Esophagus mucosa (tissue), 1 donor: ENCODE results near the gene CRYGD. TPM values are rescaled to one million over a fixed set of nuclear protein-coding genes. Genes with fewer than 3 reads are reported as not detected.
A peak's percentile ranks its signal among the peaks of the same experiment; 100 is the strongest.
"Not testable (repeated sequence)": the region's sequence is repeated elsewhere in the genome, so short reads cannot be mapped to it uniquely, and the experiment has no call there.

ENCODE experiments used
- ATAC-seq: fragments of 200-7000 bp; cut with Tn5 transposase; one replicate; pipeline ENCODE4 v1.9.1; 2020
- total RNA-seq: library from RNA; stranded (reverse); gene quantifications from one replicate; pipeline ENCODE4 v1.2.4, GENCODE V29; 2023
- donor health status: DM: yes; HTN: yes; CAD: no.

CRYGD gene
- not detected for total RNA-seq

GRCh38 chr2:208124013-208124715 lies at the start of gene CRYGD:
TSS of gene CRYGD (minus strand) at chr2:208124524. CDS start at chr2:208124473, 51 bp downstream.
- ATAC-seq = not testable (repeated sequence)

GRCh38 chr2:208172125-208172524 lies 47.8 kb upstream of the CRYGD start:
- no peak for ATAC-seq

DNA sequence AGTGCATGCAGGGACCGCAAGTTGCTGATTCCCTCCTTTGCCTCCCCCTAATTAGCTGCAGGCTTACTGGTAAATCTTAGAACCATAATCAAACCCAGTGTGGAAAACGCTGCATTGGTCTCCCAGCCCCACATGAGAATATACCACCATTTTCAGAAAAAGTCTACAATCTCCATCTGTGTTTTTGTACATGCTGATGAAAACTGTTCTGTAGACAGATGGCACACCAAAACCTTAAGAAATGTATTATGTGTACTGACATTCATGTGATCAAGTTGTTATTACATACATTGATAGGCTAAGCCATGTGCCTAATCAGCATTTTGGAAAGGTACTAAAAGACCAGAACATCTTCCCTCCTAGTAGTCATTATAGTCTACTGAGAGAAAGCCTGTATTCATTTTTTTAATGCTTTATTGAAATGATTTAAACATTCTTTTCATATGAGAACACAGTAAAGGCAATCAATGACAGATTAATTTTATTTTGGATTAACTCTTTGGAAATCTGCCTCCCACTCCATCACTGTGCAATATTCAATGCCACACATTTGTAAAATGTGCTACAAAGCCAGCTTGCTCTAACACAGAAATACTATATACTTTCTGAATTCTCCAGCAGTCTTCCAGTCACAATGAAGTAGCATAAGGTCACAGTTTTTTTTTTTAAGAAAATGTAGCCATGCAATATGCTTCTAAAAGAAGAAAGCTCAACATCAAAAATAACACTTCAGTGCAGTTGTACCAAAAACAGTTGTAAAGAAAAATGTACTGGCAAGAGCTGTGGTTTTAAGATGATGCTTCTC lies 40.8 kb upstream of the CRYGD start:
- ATAC-seq = no peak

DNA sequence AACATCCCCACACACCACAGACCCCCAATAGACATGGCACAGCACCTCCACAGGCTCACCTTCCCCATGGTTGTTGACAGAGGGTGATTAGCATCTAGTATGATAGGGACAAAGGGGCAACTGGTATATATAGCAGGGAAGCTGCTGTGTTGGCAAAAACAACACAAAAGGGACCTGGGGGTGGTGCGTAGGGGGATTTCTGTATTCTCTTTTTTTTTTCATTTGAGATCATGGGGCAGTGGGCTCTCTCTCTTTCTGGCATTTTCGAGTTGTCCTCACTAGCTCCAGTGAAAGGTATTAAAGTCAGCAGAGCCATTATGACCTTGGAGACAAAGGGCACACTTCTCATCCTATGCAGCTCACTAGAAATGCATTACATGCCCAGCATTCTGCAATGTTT lies 39.2 kb upstream of the CRYGD start, which contains the start of gene CRYGA:
Gene CRYGA, minus strand, starts transcription at position 101 of the 400 bp plus-strand sequence. Its CDS starts 33 bp downstream, at position 68.
- no peak for ATAC-seq

DNA sequence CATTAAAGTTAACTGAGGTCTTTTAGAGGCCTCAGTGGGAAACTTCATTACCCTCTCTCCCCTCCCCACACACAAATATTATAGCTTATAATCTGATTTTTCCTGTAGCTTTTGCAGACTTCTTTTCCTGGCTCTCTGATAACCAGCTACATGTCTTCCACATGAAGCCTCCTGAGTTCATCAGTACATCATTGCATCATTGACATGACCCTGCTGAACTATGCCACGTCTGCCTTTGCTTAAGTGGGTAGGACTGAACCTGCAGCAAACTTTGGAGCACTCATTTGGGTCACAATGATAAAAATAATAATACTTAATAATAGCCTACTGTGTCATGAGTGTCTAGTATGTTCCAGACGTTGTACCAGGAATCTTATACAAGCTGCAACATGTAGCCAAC lies 32.1 kb upstream of the CRYGD start:
- ATAC-seq = no peak

GRCh38 chr2:208153156-208153555 lies 28.8 kb upstream of the CRYGD start:
- ATAC-seq = no peak

- no peak for ATAC-seq
Measured at GRCh38 chr2:208150956-208151355, 26.6 kb upstream of the CRYGD start.

- no peak for ATAC-seq
Measured at GRCh38 chr2:208150094-208150493, 25.8 kb upstream of the CRYGD start.

DNA sequence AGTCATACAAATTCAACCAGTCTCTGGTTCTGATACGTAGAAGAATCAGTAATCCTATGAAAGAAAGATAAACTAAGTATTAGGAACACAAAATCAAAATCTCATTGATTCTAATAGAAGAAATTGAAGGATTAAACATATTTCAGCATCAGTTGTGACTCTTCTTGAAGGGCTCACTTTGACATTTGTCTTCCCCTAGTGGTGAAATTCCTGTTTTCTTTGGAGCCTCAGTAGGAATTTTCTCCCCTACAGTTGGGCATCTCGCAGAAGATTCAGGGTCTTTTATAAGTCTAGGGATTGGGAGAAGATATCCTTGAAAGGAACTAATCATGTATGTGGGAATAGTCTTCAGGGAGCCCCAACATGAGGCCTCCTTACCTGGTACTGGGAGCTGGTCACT lies 24.5 kb upstream of the CRYGD start:
- ATAC-seq = no peak

GRCh38 chr2:208147759-208148158 lies 23.4 kb upstream of the CRYGD start:
- ATAC-seq = no peak

- ATAC-seq = no peak
Measured at GRCh38 chr2:208147008-208147407, 22.7 kb upstream of the CRYGD start.

GRCh38 chr2:208146006-208146405 lies 21.7 kb upstream of the CRYGD start, which contains the start of gene CRYGB:
TSS of gene CRYGB (minus strand) at chr2:208146158. CDS start at chr2:208146120, 38 bp downstream.
- ATAC-seq = no peak

GRCh38 chr2:208142925-208143799 lies 18.8 kb upstream of the CRYGD start:
- ATAC-seq = no peak

GRCh38 chr2:208142240-208142924 lies 18.1 kb upstream of the CRYGD start:
- no peak for ATAC-seq

- ATAC-seq = no peak
Measured at GRCh38 chr2:208139447-208139846, 15.1 kb upstream of the CRYGD start.

- ATAC-seq = not testable (repeated sequence)
Measured at GRCh38 chr2:208138334-208138733, 14.0 kb upstream of the CRYGD start.

- no peak for ATAC-seq
Measured at GRCh38 chr2:208136716-208137094, 12.4 kb upstream of the CRYGD start.

DNA sequence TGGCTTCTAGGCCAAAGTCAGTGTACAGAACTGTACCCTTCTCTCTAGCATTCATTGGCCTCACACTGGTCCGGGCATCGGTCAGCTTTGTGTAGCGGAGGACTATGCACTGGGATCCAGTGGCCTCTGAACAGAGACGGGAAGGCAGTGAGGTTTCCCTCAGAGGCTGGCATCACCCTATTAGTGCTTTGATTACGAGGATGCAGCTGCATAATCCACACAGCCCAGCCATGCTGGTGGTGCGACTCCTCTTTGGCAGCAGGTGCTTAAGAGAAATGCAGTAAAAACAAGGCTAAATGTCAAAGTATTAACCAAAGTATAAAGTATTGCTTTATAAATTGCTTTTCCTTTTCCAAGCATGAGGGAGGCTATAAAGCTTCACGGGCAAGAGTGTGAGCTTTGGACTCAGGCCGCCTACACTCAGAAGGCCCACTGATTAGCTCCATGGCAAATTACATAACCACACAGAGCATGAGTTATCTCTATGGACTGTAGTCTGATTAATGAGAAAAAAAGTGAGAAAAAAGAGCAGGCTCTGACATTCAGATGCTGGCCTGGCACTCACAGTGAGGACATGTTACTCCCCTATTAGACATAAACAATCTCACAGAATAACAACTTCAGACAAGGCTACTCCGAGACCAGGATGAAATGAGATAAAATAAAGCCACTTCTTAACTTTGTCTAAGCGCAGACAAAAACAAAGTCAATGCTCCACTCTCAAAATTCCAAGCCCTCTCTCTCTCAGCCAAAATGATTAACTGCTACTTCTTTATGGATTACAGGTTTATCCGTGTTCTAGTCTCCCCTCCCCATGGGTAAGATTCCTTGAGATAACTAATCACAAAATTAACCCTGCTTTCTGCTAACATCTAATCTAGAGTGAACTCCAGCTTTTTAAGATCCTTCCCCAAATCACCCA lies 11.7 kb upstream of the CRYGD start:
- ATAC-seq = no peak

GRCh38 chr2:208134928-208135586 lies 10.7 kb upstream of the CRYGD start:
- ATAC-seq = peak; percentile 18

GRCh38 chr2:208130712-208131110 lies 6.4 kb upstream of the CRYGD start:
- no peak for ATAC-seq
